GM23338 (cell line): ENCODE results near the gene COL6A3. TPM values are rescaled to one million over a fixed set of nuclear protein-coding genes. Genes with fewer than 3 reads are reported as not detected.

Experiments used
- ATAC-seq: fragments of 200-7000 bp; cut with Tn5 transposase; 3 replicates; pipeline ENCODE4 v1.9.1; 2020
- DNase-seq: peaks from one replicate; pipeline ENCODE4 v3.0.0-alpha.2; 2015; ENCODE audit warnings: low spot score
- H2AFZ ChIP-seq: fragments of 200-600 bp; sonication (generic); 2 replicates; pipeline ENCODE4 v1.8.0; 2016; ENCODE audit warnings: antibody characterized with exemption, mild to moderate bottlenecking, moderate library complexity
- H3F3A ChIP-seq: fragments of 200-600 bp; sonication (generic); replicated peaks from 2 replicates; pipeline ENCODE4 v1.8.0; 2017; ENCODE audit warnings: antibody characterized with exemption, mixed run types, low read depth
- H3K27ac ChIP-seq: fragments of 200-600 bp; sonication (generic); 2 replicates; pipeline ENCODE4 v1.6.1; 2016; ENCODE audit warnings: low read depth
- H3K27me3 ChIP-seq: fragments of 200-600 bp; sonication (generic); 2 replicates; pipeline ENCODE4 v1.8.0; 2016; ENCODE audit warnings: mild to moderate bottlenecking, mixed run types, moderate library complexity; ENCODE audit not compliant: insufficient read depth
- H3K36me3 ChIP-seq: fragments of 200-600 bp; sonication (generic); 2 replicates; pipeline ENCODE4 v1.8.0; 2016; ENCODE audit warnings: mild to moderate bottlenecking; ENCODE audit not compliant: insufficient read depth
- H3K4me1 ChIP-seq: fragments of 200-600 bp; sonication (generic); 2 replicates; pipeline ENCODE4 v1.8.0; 2016; ENCODE audit warnings: mild to moderate bottlenecking, moderate library complexity; ENCODE audit not compliant: insufficient read depth
- H3K4me2 ChIP-seq: fragments of 200-600 bp; sonication (generic); 2 replicates; pipeline ENCODE4 v1.7.1; 2017; ENCODE audit warnings: mixed run types
- H3K4me3 ChIP-seq: fragments of 200-600 bp; sonication (generic); 2 replicates; pipeline ENCODE4 v1.6.1; 2016; ENCODE audit warnings: mixed run types
- H3K79me2 ChIP-seq: fragments of 200-600 bp; sonication (generic); replicated peaks from 2 replicates; pipeline ENCODE4 v1.8.0; 2017; ENCODE audit warnings: mild to moderate bottlenecking; ENCODE audit not compliant: insufficient read depth
- H3K9me2 ChIP-seq: fragments of 200-600 bp; sonication (generic); 2 replicates; pipeline ENCODE4 v1.8.0; 2017; ENCODE audit not compliant: insufficient read depth
- H4K20me1 ChIP-seq: fragments of 200-600 bp; sonication (generic); replicated peaks from 2 replicates; pipeline ENCODE4 v1.8.0; 2017; ENCODE audit warnings: mild to moderate bottlenecking; ENCODE audit not compliant: insufficient read depth
- H3K27ac Mint-ChIP-seq: 2 replicates; pipeline ENCODE4 v1.8.0; 2020; ENCODE audit warnings: inconsistent platforms, mild to moderate bottlenecking, moderate library complexity, mixed read lengths
- H3K27me3 Mint-ChIP-seq: 3 replicates; pipeline ENCODE4 v1.8.0; 2022; ENCODE audit warnings: low read depth, mild to moderate bottlenecking, moderate library complexity, mixed read lengths, inconsistent platforms; ENCODE audit not compliant: insufficient read depth, poor library complexity
- H3K36me3 Mint-ChIP-seq: 3 replicates; pipeline ENCODE4 v1.8.0; 2021; ENCODE audit warnings: low read depth, mild to moderate bottlenecking, inconsistent platforms, moderate library complexity, mixed read lengths
- H3K4me1 Mint-ChIP-seq: 3 replicates; pipeline ENCODE4 v1.8.0; 2020; ENCODE audit warnings: mild to moderate bottlenecking, inconsistent platforms, mixed read lengths
- H3K4me3 Mint-ChIP-seq: 3 replicates; pipeline ENCODE4 v1.8.0; 2021; ENCODE audit warnings: moderate library complexity, mild to moderate bottlenecking, inconsistent platforms, mixed read lengths
- H3K9me3 Mint-ChIP-seq: 3 replicates; pipeline ENCODE4 v1.8.0; 2020; ENCODE audit warnings: moderate library complexity, mild to moderate bottlenecking, inconsistent platforms, mixed read lengths
- CREB1 ChIP-seq: fragments of 250-450 bp; sonication (Bioruptor Pico); IDR thresholded peaks from 2 replicates; pipeline ENCODE4 v1.5.0; 2020; ENCODE audit warnings: low read depth, mild to moderate bottlenecking, moderate library complexity
- EZH2 ChIP-seq: fragments of 200-600 bp; sonication (generic); IDR thresholded peaks from one replicate; pipeline ENCODE4 v1.8.0; 2017; ENCODE audit warnings: antibody characterized with exemption, mild to moderate bottlenecking, low read depth; ENCODE audit not compliant: unreplicated experiment
- EZH2phosphoT487 ChIP-seq: fragments of 200-600 bp; sonication (generic); IDR thresholded peaks from one replicate; pipeline ENCODE4 v1.8.1; 2018; ENCODE audit warnings: antibody characterized with exemption; ENCODE audit not compliant: unreplicated experiment
- JUNB ChIP-seq: IDR thresholded peaks from one replicate; pipeline ENCODE4 v1.6.1; 2016; ENCODE audit warnings: antibody characterized with exemption; ENCODE audit not compliant: unreplicated experiment
- NANOG ChIP-seq: IDR thresholded peaks from 2 replicates; pipeline ENCODE4 v1.6.1; 2016; ENCODE audit warnings: antibody characterized with exemption, borderline replicate concordance
- POLR2AphosphoS5 ChIP-seq: IDR thresholded peaks from 2 replicates; pipeline ENCODE4 v1.6.1; 2016; ENCODE audit warnings: antibody characterized with exemption, low read depth
- STAT1 ChIP-seq: IDR thresholded peaks from one replicate; pipeline ENCODE4 v1.6.1; 2016; ENCODE audit warnings: antibody characterized with exemption; ENCODE audit not compliant: unreplicated experiment
- ZNF114 ChIP-seq: fragments of 250-450 bp; sonication (Bioruptor Pico); IDR thresholded peaks from 2 replicates; pipeline ENCODE4 v1.5.0; 2020; ENCODE audit warnings: mild to moderate bottlenecking, moderate library complexity
- ZNF331 ChIP-seq: fragments of 250-450 bp; sonication (Bioruptor Pico); IDR thresholded peaks from 2 replicates; pipeline ENCODE4 v1.5.0; 2020; ENCODE audit warnings: low read depth, mild to moderate bottlenecking, moderate library complexity
- polyA plus RNA-seq: library from polyadenylated mRNA; unstranded; fragments of >200 nt; fragmentation: Nextera tagmentation; extraction: Ambion mirVana; gene quantifications from 2 replicates; pipeline ENCODE4 v1.2.1, GENCODE V29; 2016
- total RNA-seq: library from RNA; depleted of rRNA; stranded (reverse); fragments of >200 nt; shearing (Covaris generic); gene quantifications from 2 replicates; pipeline ENCODE4 v1.2.3, GENCODE V29; 2014
- TF ChIP-seq, protein P1 (sequence below): fragments of 250-450 bp; sonication (Bioruptor Pico); IDR thresholded peaks from 2 replicates; pipeline ENCODE4 v1.5.0; 2020; ENCODE audit warnings: mild to moderate bottlenecking, moderate library complexity
- TF ChIP-seq, protein P2 (sequence below), 2 experiments: fragments of 200-600 bp in 1 of 2; sonication (generic) in 1 of 2; conservative IDR thresholded peaks; 2 replicates each; pipeline versions ENCODE4 v1.5.1 to v1.6.1; 2016 to 2017; ENCODE audit warnings: antibody characterized with exemption in 2 of 2, low read depth in 2 of 2, mild to moderate bottlenecking in 2 of 2, moderate library complexity in 1 of 2
- TF ChIP-seq, protein P3 (sequence below): IDR thresholded peaks from 2 replicates; pipeline ENCODE4 v1.6.1; 2016; ENCODE audit warnings: antibody characterized with exemption
- TF ChIP-seq, protein P4 (sequence below): IDR thresholded peaks from one replicate; pipeline ENCODE4 v1.6.1; 2018; ENCODE audit warnings: antibody characterized with exemption; ENCODE audit not compliant: unreplicated experiment

The COL6A3 gene
- total and polyA plus RNA-seq, 2 experiments from 2014 or later = 1.2 to 7.3 TPM

DNA sequence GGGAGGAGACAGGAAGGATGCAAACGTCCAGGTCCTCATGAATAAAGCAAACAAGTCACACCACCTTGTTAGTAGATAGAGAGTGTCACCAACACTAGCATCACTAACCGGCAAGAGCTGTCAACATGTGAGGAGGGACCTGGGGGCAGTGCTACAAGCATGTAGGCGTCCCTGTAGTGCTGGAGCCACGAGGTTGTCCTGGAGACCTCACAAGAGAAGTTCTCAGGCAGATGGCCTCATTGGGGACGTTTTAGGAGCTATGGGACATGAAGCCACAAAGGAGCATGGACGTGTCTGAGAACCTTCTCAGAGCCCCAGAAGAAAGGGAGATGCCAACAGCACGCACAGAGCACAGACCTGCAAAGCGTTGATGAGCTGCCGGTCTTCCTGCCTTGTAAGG lies 70.0 kb downstream of the COL6A3 start:
- Histone ChIP-seq H2AFZ (no peak overlapping the region), H3K36me3 (no peaks in the 10 kb centered on the region), H3K79me2 (no peaks in the 10 kb centered on the region), H3K27ac (no peak overlapping the region), H3K4me2 (no peak overlapping the region), H3K27me3 (no peaks in the 10 kb centered on the region), H3K4me1 (no peaks in the 10 kb centered on the region), H3K4me3 (no peak overlapping the region), H4K20me1 (no peaks in the 10 kb centered on the region), H3K9me2 (peaks cover 4% of the 10 kb centered on the region; the same call in 1 of the 2 replicates), H3F3A (no peaks in the 10 kb centered on the region)
- Mint-ChIP-seq H3K36me3 (peaks cover 5% of the 10 kb centered on the region; the same call in 1 of the 3 replicates), H3K9me3 (no peaks in the 10 kb centered on the region), H3K27ac (no peak overlapping the region), H3K4me1 (no peaks in the 10 kb centered on the region; the same call in 2 of the 3 replicates), H3K4me3 (no peak overlapping the region), H3K27me3 (peaks cover 7% of the 10 kb centered on the region)
- no peak for ATAC-seq
- DNase-seq = no peak
- TF ChIP-seq ZNF331 (CRISPR knock-in tag) = no peak
- no peak for TF ChIP-seq ZNF114 (CRISPR knock-in tag)
- TF ChIP-seq JUNB = no peak
- TF ChIP-seq EZH2 = no peak
- TF ChIP-seq, protein P1, sequence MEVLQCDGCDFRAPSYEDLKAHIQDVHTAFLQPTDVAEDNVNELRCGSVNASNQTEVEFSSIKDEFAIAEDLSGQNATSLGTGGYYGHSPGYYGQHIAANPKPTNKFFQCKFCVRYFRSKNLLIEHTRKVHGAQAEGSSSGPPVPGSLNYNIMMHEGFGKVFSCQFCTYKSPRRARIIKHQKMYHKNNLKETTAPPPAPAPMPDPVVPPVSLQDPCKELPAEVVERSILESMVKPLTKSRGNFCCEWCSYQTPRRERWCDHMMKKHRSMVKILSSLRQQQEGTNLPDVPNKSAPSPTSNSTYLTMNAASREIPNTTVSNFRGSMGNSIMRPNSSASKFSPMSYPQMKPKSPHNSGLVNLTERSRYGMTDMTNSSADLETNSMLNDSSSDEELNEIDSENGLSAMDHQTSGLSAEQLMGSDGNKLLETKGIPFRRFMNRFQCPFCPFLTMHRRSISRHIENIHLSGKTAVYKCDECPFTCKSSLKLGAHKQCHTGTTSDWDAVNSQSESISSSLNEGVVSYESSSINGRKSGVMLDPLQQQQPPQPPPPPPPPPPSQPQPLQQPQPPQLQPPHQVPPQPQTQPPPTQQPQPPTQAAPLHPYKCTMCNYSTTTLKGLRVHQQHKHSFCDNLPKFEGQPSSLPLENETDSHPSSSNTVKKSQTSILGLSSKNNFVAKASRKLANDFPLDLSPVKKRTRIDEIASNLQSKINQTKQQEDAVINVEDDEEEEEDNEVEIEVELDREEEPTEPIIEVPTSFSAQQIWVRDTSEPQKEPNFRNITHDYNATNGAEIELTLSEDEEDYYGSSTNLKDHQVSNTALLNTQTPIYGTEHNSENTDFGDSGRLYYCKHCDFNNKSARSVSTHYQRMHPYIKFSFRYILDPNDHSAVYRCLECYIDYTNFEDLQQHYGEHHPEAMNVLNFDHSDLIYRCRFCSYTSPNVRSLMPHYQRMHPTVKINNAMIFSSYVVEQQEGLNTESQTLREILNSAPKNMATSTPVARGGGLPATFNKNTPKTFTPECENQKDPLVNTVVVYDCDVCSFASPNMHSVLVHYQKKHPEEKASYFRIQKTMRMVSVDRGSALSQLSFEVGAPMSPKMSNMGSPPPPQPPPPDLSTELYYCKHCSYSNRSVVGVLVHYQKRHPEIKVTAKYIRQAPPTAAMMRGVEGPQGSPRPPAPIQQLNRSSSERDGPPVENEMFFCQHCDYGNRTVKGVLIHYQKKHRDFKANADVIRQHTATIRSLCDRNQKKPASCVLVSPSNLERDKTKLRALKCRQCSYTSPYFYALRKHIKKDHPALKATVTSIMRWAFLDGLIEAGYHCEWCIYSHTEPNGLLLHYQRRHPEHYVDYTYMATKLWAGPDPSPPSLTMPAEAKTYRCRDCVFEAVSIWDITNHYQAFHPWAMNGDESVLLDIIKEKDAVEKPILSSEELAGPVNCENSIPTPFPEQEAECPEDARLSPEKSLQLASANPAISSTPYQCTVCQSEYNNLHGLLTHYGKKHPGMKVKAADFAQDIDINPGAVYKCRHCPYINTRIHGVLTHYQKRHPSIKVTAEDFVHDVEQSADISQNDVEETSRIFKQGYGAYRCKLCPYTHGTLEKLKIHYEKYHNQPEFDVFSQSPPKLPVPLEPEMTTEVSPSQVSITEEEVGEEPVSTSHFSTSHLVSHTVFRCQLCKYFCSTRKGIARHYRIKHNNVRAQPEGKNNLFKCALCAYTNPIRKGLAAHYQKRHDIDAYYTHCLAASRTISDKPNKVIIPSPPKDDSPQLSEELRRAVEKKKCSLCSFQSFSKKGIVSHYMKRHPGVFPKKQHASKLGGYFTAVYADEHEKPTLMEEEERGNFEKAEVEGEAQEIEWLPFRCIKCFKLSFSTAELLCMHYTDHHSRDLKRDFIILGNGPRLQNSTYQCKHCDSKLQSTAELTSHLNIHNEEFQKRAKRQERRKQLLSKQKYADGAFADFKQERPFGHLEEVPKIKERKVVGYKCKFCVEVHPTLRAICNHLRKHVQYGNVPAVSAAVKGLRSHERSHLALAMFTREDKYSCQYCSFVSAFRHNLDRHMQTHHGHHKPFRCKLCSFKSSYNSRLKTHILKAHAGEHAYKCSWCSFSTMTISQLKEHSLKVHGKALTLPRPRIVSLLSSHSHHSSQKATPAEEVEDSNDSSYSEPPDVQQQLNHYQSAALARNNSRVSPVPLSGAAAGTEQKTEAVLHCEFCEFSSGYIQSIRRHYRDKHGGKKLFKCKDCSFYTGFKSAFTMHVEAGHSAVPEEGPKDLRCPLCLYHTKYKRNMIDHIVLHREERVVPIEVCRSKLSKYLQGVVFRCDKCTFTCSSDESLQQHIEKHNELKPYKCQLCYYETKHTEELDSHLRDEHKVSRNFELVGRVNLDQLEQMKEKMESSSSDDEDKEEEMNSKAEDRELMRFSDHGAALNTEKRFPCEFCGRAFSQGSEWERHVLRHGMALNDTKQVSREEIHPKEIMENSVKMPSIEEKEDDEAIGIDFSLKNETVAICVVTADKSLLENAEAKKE = no peak
- no peak for TF ChIP-seq CREB1
- no peak for TF ChIP-seq EZH2phosphoT487
- no peak for TF ChIP-seq STAT1
- no peak for TF ChIP-seq POLR2AphosphoS5
- TF ChIP-seq, protein P2, sequence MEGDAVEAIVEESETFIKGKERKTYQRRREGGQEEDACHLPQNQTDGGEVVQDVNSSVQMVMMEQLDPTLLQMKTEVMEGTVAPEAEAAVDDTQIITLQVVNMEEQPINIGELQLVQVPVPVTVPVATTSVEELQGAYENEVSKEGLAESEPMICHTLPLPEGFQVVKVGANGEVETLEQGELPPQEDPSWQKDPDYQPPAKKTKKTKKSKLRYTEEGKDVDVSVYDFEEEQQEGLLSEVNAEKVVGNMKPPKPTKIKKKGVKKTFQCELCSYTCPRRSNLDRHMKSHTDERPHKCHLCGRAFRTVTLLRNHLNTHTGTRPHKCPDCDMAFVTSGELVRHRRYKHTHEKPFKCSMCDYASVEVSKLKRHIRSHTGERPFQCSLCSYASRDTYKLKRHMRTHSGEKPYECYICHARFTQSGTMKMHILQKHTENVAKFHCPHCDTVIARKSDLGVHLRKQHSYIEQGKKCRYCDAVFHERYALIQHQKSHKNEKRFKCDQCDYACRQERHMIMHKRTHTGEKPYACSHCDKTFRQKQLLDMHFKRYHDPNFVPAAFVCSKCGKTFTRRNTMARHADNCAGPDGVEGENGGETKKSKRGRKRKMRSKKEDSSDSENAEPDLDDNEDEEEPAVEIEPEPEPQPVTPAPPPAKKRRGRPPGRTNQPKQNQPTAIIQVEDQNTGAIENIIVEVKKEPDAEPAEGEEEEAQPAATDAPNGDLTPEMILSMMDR (conservative IDR thresholded peaks at IDR 0.05; ENCODE audit: low read depth in 2 of 2) = no peak
- TF ChIP-seq, protein P3, sequence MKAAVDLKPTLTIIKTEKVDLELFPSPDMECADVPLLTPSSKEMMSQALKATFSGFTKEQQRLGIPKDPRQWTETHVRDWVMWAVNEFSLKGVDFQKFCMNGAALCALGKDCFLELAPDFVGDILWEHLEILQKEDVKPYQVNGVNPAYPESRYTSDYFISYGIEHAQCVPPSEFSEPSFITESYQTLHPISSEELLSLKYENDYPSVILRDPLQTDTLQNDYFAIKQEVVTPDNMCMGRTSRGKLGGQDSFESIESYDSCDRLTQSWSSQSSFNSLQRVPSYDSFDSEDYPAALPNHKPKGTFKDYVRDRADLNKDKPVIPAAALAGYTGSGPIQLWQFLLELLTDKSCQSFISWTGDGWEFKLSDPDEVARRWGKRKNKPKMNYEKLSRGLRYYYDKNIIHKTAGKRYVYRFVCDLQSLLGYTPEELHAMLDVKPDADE = no peak
- no peak for TF ChIP-seq NANOG
- TF ChIP-seq, protein P4, sequence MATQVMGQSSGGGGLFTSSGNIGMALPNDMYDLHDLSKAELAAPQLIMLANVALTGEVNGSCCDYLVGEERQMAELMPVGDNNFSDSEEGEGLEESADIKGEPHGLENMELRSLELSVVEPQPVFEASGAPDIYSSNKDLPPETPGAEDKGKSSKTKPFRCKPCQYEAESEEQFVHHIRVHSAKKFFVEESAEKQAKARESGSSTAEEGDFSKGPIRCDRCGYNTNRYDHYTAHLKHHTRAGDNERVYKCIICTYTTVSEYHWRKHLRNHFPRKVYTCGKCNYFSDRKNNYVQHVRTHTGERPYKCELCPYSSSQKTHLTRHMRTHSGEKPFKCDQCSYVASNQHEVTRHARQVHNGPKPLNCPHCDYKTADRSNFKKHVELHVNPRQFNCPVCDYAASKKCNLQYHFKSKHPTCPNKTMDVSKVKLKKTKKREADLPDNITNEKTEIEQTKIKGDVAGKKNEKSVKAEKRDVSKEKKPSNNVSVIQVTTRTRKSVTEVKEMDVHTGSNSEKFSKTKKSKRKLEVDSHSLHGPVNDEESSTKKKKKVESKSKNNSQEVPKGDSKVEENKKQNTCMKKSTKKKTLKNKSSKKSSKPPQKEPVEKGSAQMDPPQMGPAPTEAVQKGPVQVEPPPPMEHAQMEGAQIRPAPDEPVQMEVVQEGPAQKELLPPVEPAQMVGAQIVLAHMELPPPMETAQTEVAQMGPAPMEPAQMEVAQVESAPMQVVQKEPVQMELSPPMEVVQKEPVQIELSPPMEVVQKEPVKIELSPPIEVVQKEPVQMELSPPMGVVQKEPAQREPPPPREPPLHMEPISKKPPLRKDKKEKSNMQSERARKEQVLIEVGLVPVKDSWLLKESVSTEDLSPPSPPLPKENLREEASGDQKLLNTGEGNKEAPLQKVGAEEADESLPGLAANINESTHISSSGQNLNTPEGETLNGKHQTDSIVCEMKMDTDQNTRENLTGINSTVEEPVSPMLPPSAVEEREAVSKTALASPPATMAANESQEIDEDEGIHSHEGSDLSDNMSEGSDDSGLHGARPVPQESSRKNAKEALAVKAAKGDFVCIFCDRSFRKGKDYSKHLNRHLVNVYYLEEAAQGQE = no peak
